AG20443 (cell line): ENCODE results near the gene RACK1.
A peak's percentile ranks its signal among the peaks of the same experiment; 100 is the strongest.

Experiments used
- DNase-seq: peaks from one replicate; pipeline ENCODE4 v3.0.0; 2012; ENCODE audit warnings: low spot score, mixed read lengths

Gene RACK1

GRCh38 chr5:181233801-181234454 is 9.8 kb downstream of the RACK1 start:
- DNase-seq: no peak

GRCh38 chr5:181233088-181233800 is 10.5 kb downstream of the RACK1 start:
- no peak for DNase-seq

- no peak for DNase-seq
Measured at GRCh38 chr5:181232593-181232992, 11.1 kb downstream of the RACK1 start.

GRCh38 chr5:181231432-181231831 is 12.3 kb downstream of the RACK1 start:
- DNase-seq: no peak

- DNase-seq: no peak
Measured at GRCh38 chr5:181230551-181230950, 13.2 kb downstream of the RACK1 start.

- no peak for DNase-seq
Measured at GRCh38 chr5:181229996-181230395, 13.7 kb downstream of the RACK1 start.

GRCh38 chr5:181224390-181225229 is 19.1 kb downstream of the RACK1 start:
- DNase-seq: no peak

- DNase-seq: no peak
Measured at GRCh38 chr5:181223729-181224389, 19.8 kb downstream of the RACK1 start.

GRCh38 chr5:181223058-181223728 is 20.5 kb downstream of the RACK1 start, which contains the start of gene TRIM41:
Gene TRIM41 (plus strand): TSS chr5:181223281. CDS start chr5:181224000, 719 bp downstream.
- peak; percentile 93 for DNase-seq

- no peak for DNase-seq
Measured at GRCh38 chr5:181222630-181223057, 21.1 kb downstream of the RACK1 start.

- peak; percentile 75 for DNase-seq
Measured at GRCh38 chr5:181221792-181222629, 21.7 kb downstream of the RACK1 start.

- no peak for DNase-seq
Measured at GRCh38 chr5:181221105-181221791, 22.5 kb downstream of the RACK1 start.

GRCh38 chr5:181220178-181220515 is 23.6 kb downstream of the RACK1 start:
- DNase-seq: no peak

- no peak for DNase-seq
Measured at GRCh38 chr5:181219262-181220177, 24.2 kb downstream of the RACK1 start.

GRCh38 chr5:181218795-181219124 is 24.9 kb downstream of the RACK1 start:
- DNase-seq: no peak

- DNase-seq: no peak
Measured at GRCh38 chr5:181217803-181218062, 26.0 kb downstream of the RACK1 start.

- DNase-seq: peak; percentile 52
Measured at GRCh38 chr5:181217111-181217802, 26.4 kb downstream of the RACK1 start.
